Measurements from ENCODE around the gene ACSM3. TPM values are rescaled to one million over a fixed set of nuclear protein-coding genes. Genes with fewer than 3 reads are reported as not detected.
"Not testable (repeated sequence)": the region's sequence is repeated elsewhere in the genome, so short reads cannot be mapped to it uniquely, and the experiment has no call there.

ACSM3 gene, protein sequence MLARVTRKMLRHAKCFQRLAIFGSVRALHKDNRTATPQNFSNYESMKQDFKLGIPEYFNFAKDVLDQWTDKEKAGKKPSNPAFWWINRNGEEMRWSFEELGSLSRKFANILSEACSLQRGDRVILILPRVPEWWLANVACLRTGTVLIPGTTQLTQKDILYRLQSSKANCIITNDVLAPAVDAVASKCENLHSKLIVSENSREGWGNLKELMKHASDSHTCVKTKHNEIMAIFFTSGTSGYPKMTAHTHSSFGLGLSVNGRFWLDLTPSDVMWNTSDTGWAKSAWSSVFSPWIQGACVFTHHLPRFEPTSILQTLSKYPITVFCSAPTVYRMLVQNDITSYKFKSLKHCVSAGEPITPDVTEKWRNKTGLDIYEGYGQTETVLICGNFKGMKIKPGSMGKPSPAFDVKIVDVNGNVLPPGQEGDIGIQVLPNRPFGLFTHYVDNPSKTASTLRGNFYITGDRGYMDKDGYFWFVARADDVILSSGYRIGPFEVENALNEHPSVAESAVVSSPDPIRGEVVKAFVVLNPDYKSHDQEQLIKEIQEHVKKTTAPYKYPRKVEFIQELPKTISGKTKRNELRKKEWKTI
- total RNA-seq, result 1 to 10 TPM; 4.1 to 4.8 TPM

DNA sequence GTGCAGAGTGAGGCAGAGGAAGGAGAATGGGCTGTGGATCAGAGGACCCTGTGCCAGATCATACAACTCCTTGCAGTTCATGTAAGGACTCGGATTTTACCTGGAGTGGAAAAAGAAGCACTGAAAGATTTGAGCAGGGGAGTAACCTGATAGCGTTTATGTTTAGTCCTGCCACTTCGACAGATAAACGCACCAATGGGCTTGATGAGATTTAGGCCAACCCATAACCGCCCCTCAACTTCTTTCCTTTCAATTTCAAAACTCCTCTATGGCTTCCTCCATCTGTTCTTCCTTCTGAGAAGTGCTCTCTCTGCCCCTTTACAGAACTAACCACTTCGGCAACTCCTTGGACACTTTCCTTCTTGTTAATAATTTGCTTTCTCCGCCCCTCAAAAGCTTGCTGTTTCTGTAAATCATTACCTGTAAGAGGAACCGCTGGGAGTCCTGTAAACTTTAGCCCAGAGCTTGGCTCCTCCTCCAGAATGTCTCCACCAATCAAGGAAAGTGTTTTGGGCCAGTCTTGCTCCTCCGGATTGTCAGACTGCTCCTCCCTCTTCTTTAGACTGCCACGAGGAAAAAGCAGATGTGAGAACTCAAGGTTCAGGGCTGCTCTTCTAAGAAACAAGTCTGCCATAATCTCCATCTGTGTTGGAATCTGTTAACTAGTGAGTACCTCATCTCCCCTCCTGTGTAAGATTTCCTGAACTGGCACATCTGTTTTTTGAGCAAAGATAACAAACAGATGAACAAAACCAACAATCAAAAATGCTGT lies at the start of gene ACSM3:
TSS of gene ACSM3 (plus strand) at position 554 of the 772 bp plus-strand sequence. CDS start 6,021 bp downstream, outside the sequence.
- ChIA-PET CTCF (interaction anchor here (1.8 kb wide), 1 partner anchor 22 kb away, joined by 7 read pairs; the partner anchor contains the start of gene THUMPD1), POLR2A (interaction anchor here (1.0 kb wide), 1 partner anchor 23 kb away, joined by 3 read pairs; no protein-coding TSS in a partner anchor)
- DNase-seq, result peak; percentile 79
- H3K27ac Mint-ChIP-seq, result peak within 1 kb of the TSS; percentile 89
- peak within 1 kb of the TSS; percentile 79 for H3K4me3 Mint-ChIP-seq
- H3K27me3 Mint-ChIP-seq, result no peaks in the 10 kb centered on the region
- H3K9me3 Mint-ChIP-seq, result peaks cover 14% of the 10 kb centered on the region
- H3K4me1 Mint-ChIP-seq, result peaks cover 28% of the 10 kb centered on the region
- H3K36me3 Mint-ChIP-seq (ENCODE audit: low read depth), result peaks cover 12% of the 10 kb centered on the region

DNA sequence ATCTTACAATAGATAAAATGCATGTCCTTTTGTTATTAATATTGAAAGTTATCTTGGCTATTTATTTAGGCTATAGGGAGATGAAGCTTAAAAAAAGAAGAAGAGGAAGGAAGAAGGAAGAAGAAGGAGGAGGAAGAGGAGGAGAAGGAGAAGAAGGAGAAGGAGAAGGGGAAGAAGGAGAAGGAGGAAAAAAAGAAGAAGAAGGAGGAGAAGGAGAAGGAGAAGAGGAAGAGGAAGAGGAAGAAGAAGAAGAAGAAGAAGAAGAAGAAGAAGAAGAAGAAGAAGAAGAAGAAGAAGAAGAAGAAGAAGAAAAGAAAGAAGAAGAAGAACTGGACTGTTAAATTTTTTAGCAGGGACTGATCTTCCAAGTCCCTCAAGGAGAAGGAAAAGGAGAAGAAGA lies 46.1 kb upstream of the ACSM3 start:
- H3K27ac Mint-ChIP-seq; H3K4me3 Mint-ChIP-seq; DNase-seq; H3K9me3 Mint-ChIP-seq; POLR2A ChIA-PET; H3K36me3 Mint-ChIP-seq (ENCODE audit: low read depth); H3K27me3 Mint-ChIP-seq; H3K4me1 Mint-ChIP-seq: not testable (repeated sequence)
- CTCF ChIA-PET, result interaction anchor here (0.7 kb wide), 1 partner anchor 1030 kb away, joined by 4 read pairs; no protein-coding TSS in a partner anchor

DNA sequence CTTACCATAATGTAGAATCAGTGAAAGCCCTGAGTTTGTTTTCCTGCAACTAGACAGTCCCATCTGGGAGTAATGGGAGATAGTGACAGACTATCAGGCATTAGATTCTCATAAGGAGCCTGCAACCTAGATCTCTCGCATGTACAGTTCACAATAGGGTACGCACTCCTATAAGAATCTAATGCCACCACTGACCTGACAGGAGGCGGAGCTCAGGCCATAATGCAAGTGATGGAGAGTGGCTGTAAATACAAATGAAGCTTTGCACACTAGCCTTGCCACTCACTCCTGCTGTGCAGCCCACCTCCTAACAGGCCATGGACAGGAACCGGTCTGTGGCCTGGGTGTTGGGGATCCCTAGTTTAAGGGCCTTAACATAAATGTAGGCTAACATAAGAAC lies 43.6 kb upstream of the ACSM3 start:
- no peak for DNase-seq
- Mint-ChIP-seq H3K27me3 (no peaks in the 10 kb centered on the region), H3K4me1 (no peaks in the 10 kb centered on the region), H3K9me3 (no peaks in the 10 kb centered on the region), H3K4me3 (no peak overlapping the region), H3K36me3 (ENCODE audit: low read depth) (no peaks in the 10 kb centered on the region), H3K27ac (no peak overlapping the region)
- POLR2A ChIA-PET, result no interaction called here
- CTCF ChIA-PET, result no interaction called here

GRCh38 chr16:20726661-20727060 lies 37.2 kb upstream of the ACSM3 start:
- ChIA-PET CTCF (interaction anchor here (1.0 to 1.3 kb wide), 2 partner anchors 10 to 13 kb away, joined by 3 to 4 read pairs; no protein-coding TSS in a partner anchor), POLR2A (no interaction called here)
- H3K4me3 Mint-ChIP-seq, result no peak overlapping the region
- no peaks in the 10 kb centered on the region for H3K9me3 Mint-ChIP-seq
- H3K27me3 Mint-ChIP-seq, result no peaks in the 10 kb centered on the region
- DNase-seq, result no peak
- no peak overlapping the region for H3K27ac Mint-ChIP-seq
- H3K4me1 Mint-ChIP-seq, result no peaks in the 10 kb centered on the region
- no peaks in the 10 kb centered on the region for H3K36me3 Mint-ChIP-seq (ENCODE audit: low read depth)

GRCh38 chr16:20727181-20727580 lies 36.6 kb upstream of the ACSM3 start:
- no peaks in the 10 kb centered on the region for H3K4me1 Mint-ChIP-seq
- CTCF ChIA-PET, result interaction anchor here (1.3 kb wide), 1 partner anchor 9 kb away, joined by 4 read pairs; no protein-coding TSS in a partner anchor
- H3K27ac Mint-ChIP-seq, result no peak overlapping the region
- no peak overlapping the region for H3K4me3 Mint-ChIP-seq
- H3K36me3 Mint-ChIP-seq (ENCODE audit: low read depth), result no peaks in the 10 kb centered on the region
- H3K27me3 Mint-ChIP-seq, result no peaks in the 10 kb centered on the region
- H3K9me3 Mint-ChIP-seq, result no peaks in the 10 kb centered on the region
- no peak for DNase-seq
- POLR2A ChIA-PET, result no interaction called here

- DNase-seq, result no peak
- Mint-ChIP-seq H3K9me3 (no peaks in the 10 kb centered on the region), H3K4me1 (no peaks in the 10 kb centered on the region), H3K27me3 (no peaks in the 10 kb centered on the region), H3K36me3 (ENCODE audit: low read depth) (peaks cover 2% of the 10 kb centered on the region), H3K4me3 (no peak overlapping the region), H3K27ac (no peak overlapping the region)
- POLR2A ChIA-PET, result no interaction called here
- CTCF ChIA-PET, result interaction anchor here (0.6 kb wide), 1 partner anchor 400 kb away, joined by 4 read pairs; no protein-coding TSS in a partner anchor
Observed at GRCh38 chr16:20729141-20729540, 34.7 kb upstream of the ACSM3 start.

DNA sequence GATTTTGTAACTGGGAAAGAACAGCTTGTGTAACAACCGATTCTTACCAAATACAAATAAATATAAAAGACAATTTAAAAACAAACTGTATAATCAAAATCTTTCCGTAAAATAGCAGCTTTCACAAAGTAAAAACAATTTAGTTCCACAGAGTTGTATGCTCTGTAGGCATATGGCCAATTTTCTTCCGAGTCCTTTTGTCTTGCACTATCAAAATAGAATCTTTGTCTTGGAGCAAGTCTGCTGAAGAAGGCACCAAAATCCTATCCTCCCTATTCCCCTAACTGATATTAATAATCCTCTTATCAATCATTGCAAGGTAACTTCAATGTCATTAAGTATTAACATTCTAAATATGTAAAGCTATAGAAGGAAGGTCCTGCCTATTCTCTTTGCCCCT lies 29.8 kb upstream of the ACSM3 start:
- Mint-ChIP-seq H3K4me1 (peaks cover 9% of the 10 kb centered on the region), H3K27ac (no peak overlapping the region), H3K4me3 (no peak overlapping the region), H3K36me3 (ENCODE audit: low read depth) (peaks cover 38% of the 10 kb centered on the region), H3K27me3 (no peaks in the 10 kb centered on the region), H3K9me3 (no peaks in the 10 kb centered on the region)
- CTCF ChIA-PET, result interaction anchor here (0.6 kb wide), 1 partner anchor 483 kb away, joined by 3 read pairs; no protein-coding TSS in a partner anchor
- no peak for DNase-seq
- POLR2A ChIA-PET, result no interaction called here

DNA sequence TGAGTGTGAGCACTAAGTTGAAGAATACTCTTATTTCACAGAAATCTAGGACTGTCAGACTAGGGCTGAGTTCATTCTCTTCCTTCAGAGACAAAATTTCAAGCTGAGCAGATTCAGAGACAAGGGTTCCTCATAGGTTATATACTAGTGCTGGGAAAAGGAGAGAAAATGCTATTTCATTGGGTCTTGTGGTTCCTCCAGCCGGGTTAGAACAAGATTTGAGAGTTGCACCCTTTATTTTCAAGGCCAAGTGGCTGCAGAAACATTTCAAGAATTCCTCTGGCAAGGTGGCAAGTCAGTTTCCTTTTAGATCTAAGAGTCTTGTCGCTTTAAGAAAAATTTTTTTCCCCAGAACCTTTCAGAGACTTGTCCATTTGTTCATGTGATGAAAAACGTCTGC lies 29.0 kb upstream of the ACSM3 start:
- Mint-ChIP-seq H3K4me3 (no peak overlapping the region), H3K9me3 (no peaks in the 10 kb centered on the region), H3K27ac (no peak overlapping the region), H3K4me1 (peaks cover 11% of the 10 kb centered on the region), H3K27me3 (no peaks in the 10 kb centered on the region), H3K36me3 (ENCODE audit: low read depth) (peaks cover 38% of the 10 kb centered on the region)
- DNase-seq, result no peak
- ChIA-PET CTCF (interaction anchor here (0.6 kb wide), 1 partner anchor 320 kb away, joined by 3 read pairs; no protein-coding TSS in a partner anchor), POLR2A (no interaction called here)

DNA sequence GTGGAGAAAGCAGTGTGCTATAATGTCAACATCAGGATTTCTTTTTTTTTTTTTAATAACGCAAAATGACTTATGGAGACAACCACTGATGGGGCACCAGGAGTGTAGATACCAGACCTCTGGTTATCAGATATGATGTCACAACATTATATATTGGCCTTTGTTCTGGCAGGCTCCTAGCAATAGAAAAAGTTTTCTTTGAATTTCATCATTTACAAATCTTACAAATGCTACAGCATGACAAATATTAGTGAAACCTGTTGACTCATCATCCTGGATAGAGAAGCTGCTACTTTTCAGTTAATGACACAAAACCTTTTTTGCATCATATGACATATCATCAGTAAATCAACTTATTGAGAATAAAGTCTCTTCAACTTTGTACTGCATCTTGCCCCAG lies 28.3 kb upstream of the ACSM3 start:
- Mint-ChIP-seq H3K4me1 (peaks cover 18% of the 10 kb centered on the region), H3K9me3 (no peaks in the 10 kb centered on the region), H3K27ac (no peak overlapping the region), H3K36me3 (ENCODE audit: low read depth) (peaks cover 38% of the 10 kb centered on the region), H3K4me3 (no peak overlapping the region), H3K27me3 (no peaks in the 10 kb centered on the region)
- ChIA-PET CTCF (interaction anchor here (2.1 kb wide), 1 partner anchor 9 kb away, joined by 4 read pairs; no protein-coding TSS in a partner anchor), POLR2A (no interaction called here)
- DNase-seq, result no peak

- Mint-ChIP-seq H3K4me1 (peaks cover 27% of the 10 kb centered on the region), H3K36me3 (ENCODE audit: low read depth) (peaks cover 27% of the 10 kb centered on the region), H3K9me3 (no peaks in the 10 kb centered on the region), H3K4me3 (peak overlapping the region; percentile 90), H3K27me3 (no peaks in the 10 kb centered on the region), H3K27ac (peak overlapping the region; percentile 98)
- POLR2A ChIA-PET, result interaction anchor here (1.0 to 1.1 kb wide), 2 partner anchors 23 to 67 kb away, joined by 3 read pairs; partner anchors contain the start of gene ACSM3
- DNase-seq, result peak; percentile 39
- CTCF ChIA-PET, result interaction anchor here (0.5 to 1.8 kb wide), 4 partner anchors 14 to 918 kb away, joined by 3 to 7 read pairs (median 4); partner anchors contain the start of gene ACSM3
Observed at GRCh38 chr16:20740007-20740883, 23.6 kb upstream of the ACSM3 start.

- Mint-ChIP-seq H3K4me1 (peaks cover 27% of the 10 kb centered on the region), H3K27ac (peak overlapping the region; percentile 98), H3K27me3 (no peaks in the 10 kb centered on the region), H3K4me3 (peak overlapping the region; percentile 90), H3K36me3 (ENCODE audit: low read depth) (peaks cover 20% of the 10 kb centered on the region), H3K9me3 (no peaks in the 10 kb centered on the region)
- ChIA-PET CTCF (interaction anchor here (0.5 to 1.8 kb wide), 3 partner anchors 23 to 919 kb away, joined by 3 to 7 read pairs (median 5); partner anchors contain the start of gene ACSM3), POLR2A (interaction anchor here (1.0 to 1.1 kb wide), 2 partner anchors 23 to 66 kb away, joined by 3 read pairs; partner anchors contain the start of gene ACSM3)
- DNase-seq, result peak; percentile 94
Observed at GRCh38 chr16:20740901-20741521, 22.8 kb upstream of the ACSM3 start.

Measured in activated CD4-positive, alpha-beta T cell treated with anti-CD3 and anti-CD28 coated beads, Interleukin-2, amount 10 ng/mL, durations not matched to agents 7 days and 5 days (primary cell).